CD4-positive, alpha-beta T cell treated with Interleukin-15 for 1 hour (primary cell): Measurements from ENCODE around the gene ANAPC7.
A peak's percentile ranks its signal among the peaks of the same experiment; 100 is the strongest.
"Not testable (repeated sequence)": the region's sequence is repeated elsewhere in the genome, so short reads cannot be mapped to it uniquely, and the experiment has no call there.

Experiments used
- DNase-seq: peaks from one replicate; pipeline ENCODE4 v3.0.0-alpha.2; 2020

The ANAPC7 gene

DNA sequence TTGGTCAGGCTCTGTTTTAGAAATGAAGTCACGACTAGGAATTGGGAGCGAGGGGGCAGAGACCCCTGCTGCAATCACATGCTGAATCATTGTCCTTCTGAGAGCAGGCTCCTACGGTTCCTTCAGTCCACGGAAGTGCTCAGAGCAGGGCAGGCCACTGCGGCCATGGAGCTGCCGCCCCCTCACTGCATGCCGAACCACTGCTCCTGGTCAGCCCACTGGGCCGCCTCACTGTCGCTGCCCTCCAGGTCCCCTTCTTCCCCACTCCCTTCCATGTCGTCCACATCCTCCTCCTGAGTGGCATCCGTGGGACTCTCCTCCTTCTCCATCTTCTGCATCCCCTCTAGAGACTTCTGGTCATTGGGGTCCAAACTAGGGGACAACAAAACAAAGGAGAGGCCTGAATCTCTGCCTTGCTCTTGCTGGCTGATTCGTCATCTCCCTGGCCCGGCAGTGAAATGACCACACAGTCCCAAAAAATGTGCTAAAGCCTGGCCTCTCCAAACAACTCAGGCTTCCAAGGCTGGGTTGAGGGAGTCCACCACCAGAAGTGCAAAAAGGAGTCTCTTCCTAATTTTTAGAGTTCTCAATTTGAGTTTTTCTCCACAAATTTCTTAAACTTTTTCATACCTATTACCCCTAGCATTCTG, 29.4 kb downstream of the ANAPC7 start:
- no peak for DNase-seq

DNA sequence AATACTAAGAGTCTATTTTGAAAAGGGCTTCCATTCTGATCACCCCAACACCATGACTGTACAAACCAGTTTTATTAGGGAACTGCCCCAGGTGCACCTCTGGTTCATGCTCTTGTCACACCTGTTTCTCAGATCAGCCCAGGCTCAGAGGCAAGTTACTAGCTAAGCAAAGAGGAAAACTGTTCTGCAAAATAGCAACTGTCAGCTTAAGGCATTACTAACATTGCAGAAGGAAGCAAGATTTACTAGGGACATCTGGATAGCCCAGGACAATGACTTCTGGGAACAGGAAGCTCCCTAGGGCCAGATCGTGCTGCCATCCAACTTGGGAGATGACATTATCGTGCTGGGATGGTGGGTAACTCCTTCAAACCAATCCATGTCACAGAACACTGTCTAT, 30.1 kb downstream of the ANAPC7 start:
- no peak for DNase-seq

DNA sequence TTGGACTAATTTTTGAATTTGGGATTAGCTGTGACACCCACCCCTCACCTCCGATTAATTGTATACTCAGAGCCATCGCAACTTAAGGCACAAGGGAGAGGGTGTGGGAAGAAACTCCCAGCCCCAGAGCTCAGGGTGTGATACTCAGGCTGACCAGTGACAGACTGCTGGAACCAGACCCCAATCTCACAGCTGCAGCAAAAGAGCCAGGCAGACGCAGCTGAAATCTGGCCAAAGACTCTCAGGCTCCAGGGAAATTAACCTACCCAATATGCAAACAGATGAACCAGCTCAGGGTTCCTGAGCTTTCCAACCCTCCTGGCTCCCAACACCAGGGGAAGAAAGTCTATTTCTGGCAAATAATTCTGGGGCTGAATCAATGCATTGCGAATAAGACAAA, 30.5 kb downstream of the ANAPC7 start:
- DNase-seq, result no peak

DNA sequence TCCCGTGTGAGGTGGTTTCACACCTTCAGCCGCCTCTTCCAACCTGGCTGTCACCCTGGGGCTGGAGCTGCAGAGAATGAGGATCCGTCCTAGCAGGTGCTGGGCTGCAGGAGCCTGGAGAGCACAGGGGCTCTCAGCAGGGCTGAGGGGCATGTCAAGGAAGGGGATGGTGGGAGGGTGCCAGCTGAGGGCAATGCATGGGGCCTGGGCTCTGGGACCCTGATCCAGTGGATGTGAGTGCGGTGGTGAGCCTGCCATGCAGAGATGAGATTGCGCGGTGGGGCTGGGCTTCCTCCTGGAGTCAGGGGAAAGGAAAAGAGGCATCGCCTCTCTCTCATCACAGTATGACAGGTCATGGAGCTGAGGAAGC, 31.5 kb downstream of the ANAPC7 start:
- no peak for DNase-seq

DNA sequence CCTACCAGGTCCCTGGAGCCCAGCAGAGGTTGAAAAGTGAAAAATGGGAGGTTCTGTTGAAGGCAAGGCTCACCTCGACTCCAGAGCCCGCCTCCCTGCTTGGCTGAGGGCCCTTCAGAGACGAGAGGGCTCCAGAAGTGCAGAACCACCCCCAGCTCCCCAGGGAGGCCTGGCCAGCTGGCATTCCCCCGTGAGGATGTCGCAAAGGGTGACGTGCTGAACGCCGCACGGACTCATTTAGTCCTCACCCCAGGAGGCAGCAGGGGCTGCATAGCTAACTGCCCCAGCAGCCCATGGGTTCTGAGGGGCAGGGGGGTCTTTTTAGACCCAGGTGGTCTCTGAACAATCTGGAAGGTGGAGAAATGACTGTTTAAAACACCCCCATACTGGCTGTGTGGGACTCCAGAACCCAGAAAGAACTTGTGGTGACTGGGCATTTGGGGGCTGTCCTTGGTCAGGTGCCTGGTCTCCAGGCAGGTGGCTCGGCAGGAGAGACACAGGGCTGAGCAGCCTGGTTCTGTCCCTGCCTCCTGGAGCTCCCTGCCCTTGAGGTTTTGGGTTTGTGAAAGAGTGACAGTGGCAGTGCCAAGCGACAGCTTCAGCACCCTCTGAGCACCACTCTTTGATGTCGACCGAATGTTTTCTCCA, 32.0 kb downstream of the ANAPC7 start:
- no peak for DNase-seq

DNA sequence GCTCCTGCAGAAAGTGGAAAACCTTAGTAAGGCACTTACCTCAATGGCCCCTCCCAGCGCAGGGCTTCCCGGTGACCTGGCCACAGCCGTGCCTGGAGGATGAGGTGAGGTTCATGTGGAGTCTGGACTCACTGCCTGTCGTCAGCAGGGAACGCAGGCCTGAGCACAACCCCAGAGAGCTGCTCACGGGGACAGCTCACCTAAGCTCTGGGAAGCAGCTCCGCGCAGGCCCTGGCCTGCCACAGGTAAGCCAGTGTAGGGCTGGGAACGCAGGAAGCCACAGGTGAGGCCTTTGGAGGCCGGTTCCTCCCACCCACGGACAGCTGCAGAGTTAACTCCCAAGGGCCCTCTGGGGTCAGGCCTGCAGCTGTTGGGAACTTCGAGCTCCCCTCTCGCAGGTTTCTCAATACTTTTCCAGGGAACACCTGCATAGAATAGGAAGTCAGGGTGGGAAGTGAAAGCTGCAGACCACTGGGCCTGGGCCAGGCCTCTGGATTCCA, 32.7 kb downstream of the ANAPC7 start:
- DNase-seq, result no peak

DNA sequence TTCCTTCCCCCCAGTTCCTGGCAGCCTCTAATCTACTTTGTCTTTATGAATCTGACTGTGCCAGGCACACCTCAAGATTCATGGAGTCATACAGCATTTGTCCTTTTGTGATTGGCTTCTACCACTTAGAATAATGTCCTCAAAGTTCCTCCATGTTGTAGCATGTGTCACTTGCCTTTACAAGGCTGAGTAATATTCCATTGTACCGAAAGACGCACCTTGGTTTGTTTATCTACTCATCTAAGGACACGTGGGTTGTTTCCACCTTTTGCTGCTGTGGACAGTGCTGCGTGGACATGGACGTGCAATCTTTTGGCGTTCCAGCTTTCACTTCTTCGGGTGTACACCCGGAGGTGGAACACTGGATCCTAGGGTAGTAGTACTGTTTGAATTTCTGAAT, 33.5 kb downstream of the ANAPC7 start:
- no peak for DNase-seq

DNA sequence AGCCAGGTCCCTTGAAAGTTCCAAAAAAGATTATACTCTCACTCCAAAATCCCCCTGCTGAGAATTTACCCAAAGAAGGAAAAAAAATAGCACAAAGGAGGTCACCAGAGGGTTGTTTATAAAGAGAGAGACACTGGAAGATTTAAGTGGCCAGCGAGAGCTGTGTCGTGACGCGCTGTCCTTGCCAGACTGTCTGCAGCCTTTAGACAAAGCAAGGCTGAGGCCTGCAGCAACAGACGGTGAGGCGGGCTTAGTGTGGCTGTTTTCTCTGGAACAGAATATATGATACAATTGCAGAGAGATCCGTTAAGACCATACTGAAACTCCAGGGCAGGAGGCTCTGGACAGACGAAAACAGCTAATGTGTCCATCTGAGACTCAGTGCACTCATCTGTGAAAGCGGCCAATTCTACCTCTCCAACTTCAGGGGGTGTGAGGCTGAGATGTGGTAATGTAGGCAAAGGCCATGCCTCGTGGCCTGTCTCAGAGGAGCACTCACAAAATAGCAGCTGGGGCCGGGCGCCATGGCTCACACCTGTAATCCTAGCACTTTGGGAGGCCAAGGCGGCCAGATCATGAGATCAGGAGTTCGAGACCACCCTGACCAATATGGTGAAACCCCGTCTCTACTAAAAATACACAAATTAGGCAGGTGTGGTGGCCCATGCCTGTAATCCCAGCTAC, 36.2 kb downstream of the ANAPC7 start:
- no peak for DNase-seq

DNA sequence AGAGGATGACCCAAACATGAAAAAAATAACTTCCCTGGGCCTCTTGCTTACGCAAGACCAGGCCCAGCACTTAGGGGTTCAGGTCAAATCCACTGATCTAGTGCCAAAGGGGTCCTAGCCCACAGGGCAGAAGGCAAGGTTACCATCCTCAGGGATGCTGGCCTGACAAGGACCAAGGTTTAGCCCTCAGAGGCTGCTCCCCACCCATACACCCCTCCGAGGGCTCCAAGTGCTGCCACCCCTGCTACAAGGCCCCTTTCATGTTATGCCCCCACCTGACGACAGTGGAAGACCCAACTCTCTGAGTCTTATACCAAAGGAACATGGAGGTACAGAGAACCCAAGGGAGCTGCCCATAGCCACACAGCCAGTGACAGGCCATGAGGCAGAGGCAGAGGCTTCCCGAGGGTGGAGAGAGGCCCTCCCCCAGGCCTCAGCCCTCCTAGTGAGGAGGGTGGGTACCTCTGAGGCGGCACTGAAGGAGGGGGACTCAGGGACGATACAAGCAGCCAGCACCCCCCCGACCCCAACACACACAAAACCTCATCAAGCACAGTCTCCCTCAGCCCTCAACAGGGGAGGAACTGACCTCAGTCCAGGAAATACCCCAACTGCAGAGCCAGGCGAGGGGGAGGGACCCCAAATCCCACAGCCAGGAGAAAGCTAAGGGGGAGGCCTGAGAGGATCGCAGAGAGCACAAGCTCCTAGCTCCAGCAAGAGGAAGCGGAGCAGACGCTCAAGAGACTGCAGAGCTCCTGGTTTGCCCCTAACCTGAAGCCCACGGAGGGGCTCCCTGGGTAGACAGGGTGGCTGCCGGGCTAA, 37.0 kb downstream of the ANAPC7 start:
- no peak for DNase-seq

DNA sequence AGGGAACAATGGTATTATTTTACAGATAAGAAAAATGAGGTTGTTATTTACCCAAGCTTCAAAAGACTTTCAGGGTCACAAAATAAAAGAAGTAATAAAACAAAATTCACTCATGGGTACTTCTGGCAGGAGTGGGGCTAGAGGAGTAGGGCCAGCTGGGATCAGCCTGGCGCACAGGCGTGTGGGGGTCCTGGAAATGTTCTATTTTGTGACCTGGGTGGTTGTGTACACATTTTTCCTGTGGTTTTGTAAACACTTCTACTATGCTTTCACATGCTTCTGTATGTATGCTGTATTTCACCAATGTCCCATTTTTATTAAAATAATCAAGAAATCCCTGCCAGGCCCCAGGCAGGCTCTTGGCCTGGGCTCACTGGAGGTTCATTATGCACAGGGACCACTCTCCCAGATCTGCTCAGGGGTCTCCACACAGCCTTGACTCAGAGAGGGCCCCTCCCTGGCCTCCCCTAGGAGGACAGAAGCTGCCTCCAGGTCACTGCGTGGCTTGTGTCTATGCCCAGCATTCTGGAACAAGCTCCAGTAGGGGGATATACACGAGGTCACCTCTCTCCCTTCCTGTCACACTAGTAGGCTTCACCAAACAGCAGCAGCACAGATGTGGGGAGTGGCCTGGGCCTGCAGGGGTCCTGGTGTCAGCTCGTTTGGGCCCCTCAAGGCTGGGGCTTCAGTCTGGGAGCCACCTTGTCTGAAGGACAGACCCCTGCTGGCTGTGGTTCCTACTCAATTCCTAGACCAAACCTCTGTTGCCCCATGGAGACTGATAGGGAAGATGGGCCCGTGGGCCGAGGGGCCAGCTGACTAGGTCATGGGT, 37.8 kb downstream of the ANAPC7 start:
- no peak for DNase-seq

DNA sequence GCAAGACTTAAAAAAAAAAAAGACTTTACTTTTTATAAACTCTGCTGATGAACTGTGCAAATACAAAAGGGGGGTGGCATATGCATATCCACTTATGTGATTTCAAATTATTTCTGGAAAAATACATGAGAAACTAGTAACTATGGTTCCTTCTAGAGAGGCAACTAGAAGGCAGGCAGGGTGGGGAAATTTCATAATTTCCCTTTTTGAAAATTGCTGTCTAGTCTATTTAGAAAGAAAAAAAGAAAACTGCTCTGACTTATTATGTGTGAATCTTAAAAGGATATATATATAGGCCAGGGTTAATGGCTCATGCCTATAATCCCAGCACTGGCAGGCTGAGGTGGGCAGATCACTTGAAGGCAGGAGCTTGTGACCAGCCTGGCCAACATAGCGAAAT, 42.3 kb downstream of the ANAPC7 start:
- DNase-seq, result no peak

DNA sequence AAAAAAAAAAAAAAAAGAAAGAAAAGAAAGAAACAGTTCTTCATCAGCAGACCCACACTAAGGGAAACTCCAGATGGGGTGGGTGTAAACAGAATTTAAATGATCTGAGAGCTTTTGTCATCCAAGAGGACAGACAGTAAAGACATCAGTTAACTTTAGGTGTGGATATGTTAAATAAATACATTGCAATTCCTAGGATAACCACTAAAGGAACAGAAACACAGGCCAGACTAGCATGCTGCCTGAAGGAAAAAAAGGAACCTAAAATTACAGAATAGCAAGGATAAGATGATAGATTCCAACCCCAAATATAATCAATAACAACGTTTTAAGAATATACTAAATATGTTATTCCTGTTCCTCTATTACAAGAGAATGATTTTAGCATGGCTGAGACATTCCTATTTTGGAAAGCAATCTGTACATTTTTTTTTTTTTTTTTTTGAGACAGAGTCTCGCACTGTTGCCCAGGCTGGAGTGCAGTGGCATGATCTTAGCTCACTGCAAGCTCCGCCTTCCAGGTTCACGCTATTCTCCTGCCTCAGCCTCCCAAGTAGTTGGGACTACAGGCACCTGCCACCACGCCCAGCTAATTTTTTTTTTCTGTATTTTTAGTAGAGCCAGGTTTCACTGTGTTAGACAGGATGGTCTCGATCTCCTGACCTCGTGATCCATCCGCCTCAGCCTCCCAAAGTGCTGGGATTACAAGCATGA, 45.0 kb downstream of the ANAPC7 start:
- DNase-seq, result not testable (repeated sequence)

DNA sequence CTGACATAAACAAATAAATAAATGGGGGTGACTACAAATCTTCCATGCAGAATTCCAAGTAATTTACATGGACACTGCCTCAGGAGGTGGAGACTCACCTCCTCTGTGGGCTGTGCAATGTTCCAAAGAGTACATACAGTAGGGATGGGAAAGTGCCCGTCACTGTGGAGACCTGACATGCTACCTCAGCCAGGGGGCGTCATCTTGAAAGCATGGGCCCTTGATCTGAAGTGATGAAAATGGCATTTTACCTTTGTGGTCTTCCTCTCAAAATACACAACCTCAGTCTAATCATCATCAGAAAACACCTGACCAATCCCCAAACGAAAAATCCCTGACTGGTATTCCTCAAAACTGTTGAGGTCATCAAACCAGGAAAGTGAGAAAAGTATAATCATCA, 48.4 kb downstream of the ANAPC7 start:
- no peak for DNase-seq

DNA sequence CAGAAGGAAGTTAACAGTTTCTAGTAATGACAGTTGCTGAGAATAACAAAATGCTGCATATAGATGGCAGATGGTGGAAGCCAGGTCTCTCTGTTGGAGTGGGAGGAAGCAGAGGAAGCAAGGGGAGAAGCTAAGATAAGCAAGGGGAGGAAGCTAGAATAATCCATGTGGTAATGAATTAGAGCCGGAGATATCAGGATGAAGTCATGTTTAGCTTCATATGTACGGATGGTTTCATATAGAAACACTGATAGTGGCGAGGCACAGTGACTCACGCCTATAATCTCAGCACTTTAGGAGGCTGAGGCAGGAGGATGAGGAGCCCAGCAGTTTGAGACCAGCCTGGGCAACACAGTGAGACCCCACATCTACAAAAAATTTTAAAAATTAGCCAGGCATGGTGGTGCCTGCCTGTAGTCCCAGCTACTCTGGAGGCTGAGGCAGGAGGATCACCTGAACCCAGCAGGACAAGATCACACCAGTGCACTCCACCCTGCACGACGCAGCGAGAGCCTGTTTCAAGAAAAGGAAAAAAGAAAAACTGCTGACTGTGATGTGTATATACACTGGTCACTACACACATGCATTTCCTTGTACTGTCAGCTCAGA, 49.2 kb downstream of the ANAPC7 start:
- DNase-seq, result no peak

DNA sequence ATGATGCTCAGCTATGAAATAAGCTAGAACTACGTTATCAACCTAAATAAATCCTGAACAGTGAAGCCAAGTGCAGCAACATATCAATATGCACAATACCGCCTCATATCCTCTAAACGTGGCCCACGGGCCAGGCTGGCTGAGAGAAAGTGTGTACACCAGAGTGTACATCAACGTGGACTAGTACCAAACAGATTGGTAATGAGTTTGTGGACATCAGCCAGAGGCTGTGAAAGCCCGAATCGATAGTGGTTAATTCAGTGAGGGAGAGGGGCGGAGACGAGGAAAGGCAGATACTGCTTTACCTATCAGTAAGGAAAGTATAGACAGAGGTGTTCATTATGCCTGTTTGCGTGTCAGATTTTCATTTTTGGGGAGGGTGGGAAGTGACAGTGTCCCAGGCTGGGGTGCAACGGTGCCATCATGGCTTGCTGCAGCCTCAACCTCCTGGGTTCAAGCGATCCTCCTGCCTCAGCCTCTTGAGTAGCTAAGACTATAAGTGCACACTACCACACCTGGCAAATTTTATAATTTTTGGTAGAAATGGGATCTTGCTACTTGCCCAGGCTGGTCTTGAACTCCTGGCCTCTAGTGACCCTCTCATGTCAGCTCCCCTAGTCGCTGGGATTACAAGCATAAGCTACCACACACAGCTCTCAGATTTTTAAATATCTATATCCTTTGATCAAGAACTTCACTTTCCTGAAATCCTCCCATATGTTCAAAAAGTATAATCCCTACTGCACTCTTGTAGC, 50.1 kb downstream of the ANAPC7 start:
- no peak for DNase-seq

DNA sequence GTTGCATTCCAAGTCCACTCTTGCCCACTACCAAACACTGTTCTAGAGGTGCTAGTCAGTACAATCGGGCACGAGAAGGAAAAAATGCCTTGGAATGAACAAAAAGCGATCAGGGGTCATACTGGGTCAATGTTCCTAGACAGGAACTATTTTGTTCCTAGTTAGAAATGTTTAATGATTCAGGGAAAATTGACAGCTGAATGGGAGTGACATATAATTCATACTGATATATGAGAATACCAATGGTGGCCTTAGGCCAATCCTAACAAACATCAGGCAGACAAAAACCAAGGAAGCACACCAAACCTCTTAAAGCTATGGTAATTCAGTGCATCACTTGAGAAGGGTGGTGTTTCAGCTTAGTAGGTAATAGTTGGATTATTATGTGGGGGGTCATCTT, 51.1 kb downstream of the ANAPC7 start:
- DNase-seq, result no peak

DNA sequence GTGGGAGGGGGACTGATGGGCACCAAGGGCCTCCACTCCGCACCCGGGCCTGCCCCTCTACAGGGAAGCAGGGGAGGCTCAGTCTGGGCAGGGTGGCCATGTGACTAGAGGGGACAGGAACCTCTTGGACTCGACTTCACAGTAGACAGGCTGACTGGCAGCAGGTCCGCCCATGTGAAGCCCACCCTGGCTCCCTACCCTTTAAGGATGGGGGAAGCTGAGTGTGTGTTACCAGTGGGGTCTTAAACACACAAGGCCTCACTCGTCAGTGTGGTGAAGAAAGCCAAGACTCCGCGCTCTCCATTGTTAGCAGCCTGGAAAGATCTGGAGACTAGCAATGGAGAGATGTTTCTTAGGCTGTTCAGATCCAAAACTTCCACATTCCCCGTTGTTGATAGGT, 52.4 kb downstream of the ANAPC7 start:
- no peak for DNase-seq

DNA sequence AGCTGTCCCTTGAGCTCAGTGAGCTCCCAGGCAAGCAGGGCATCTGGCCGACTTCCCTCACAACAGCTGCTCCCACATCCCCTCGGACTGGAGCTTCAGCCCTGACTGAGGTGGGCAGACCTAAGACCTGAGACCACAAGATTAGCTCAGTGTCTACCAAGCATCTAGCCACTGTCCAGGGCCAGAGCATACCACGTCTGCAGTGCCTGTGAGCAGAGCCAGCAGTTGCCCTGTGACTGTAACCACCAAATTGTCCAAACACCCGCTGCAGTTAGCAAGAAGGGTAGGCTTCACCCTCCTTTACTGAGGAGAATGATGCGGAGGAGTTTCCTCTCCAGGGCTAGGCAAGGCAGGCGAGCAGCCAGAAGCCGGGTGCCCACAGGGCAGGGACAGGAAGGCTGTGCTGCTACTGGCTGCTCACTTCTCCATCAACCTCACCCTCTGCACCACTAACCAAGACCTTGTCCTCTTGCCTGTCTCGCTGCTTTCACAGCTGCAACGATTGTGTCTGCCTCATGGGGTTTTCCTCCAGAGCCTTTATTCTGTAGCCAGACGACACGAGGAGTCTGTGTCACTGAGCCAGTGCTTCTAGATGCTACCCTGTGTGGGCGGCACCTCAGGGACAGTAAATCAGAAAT, 53.9 kb downstream of the ANAPC7 start:
- peak; percentile 31 for DNase-seq

DNA sequence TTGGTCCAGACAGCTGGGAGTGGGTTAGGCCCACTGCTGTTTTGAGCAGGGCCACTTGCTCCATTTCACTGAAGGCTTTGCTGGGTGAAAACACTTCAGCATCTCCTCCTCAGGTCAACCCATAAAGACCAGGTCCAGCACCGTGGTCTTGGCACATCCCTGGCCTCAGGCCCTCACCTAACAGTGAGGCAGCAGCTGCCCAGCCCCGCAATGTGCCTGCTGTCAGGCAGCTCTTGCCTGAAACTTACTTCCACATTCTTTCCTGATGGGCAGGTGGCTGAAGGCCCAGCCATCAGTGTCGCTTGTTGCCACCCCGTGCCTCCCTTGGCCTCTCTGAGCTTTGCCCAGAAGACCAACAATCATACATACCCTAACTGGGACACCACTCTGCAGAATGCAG, 54.4 kb downstream of the ANAPC7 start:
- DNase-seq, result no peak

DNA sequence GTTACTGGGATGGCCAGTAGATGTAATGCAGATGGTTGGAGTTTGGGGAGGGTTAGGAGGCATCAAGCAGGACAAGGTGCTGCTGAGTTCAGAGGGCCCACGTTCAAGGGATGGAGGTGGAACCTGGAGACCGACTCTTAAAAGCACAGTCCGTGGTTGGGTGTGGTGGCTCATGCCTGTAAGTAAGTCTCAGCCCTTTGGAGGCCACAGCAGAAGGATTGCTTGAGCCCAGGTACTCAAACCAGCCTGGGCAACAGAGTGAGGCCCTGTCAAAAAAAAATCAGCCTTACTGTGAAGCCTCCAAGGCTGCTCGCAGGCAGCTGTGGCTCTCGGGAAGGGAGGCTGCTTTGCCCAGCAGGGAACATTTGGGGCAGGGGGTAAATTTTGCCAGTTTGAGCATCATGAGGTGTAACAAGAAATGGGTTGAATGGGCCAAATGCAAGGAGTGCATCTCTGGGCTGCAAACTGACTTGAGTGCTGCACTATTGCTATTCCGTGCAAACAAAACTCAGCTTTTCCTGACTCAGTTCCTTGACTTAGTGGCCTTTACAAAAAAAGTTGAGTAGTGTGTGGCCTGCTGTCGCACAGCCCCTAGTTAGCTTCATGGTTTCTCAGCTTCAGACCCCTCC, 55.0 kb downstream of the ANAPC7 start:
- DNase-seq, result no peak
